HCT116 (cell line): Measurements from ENCODE around the gene IQCB1. TPM values are rescaled to one million over a fixed set of nuclear protein-coding genes. Genes with fewer than 3 reads are reported as not detected.

Source experiments
- ATAC-seq: fragments of 200-7000 bp; cut with Tn5 transposase; 2 replicates; pipeline ENCODE4 v1.9.1; 2020; ENCODE audit warnings: mild to moderate bottlenecking, moderate library complexity
- BruUV-seq: library from RNA; stranded (reverse); fragments of 400-500 nt; replicated peaks from 2 replicates; lab custom pipeline; 2021; lab: Mats Ljungman, UMichigan
- CTCF ChIA-PET: fragments of 300-600 bp; sonication (Branson Sonifier 250); formaldehyde crosslinking; loops from one replicate; lab custom pipeline; 2021; ENCODE audit warnings: antibody characterized with exemption; lab: Charles Lee
- POLR2A ChIA-PET: fragments of 300-600, 350-600 bp; sonication (Branson Sonifier 250); formaldehyde crosslinking; loops from one replicate; lab custom pipeline; 2021; ENCODE audit warnings: antibody characterized with exemption; lab: Charles Lee
- RAD21 ChIA-PET, 2 experiments: fragments of 300-600 bp; sonication (Branson Sonifier 250); formaldehyde crosslinking; loops; one replicate each; lab custom pipeline; 2023; ENCODE audit warnings: low total read pairs in 2 of 2; ENCODE audit not compliant: uncharacterized antibody in 2 of 2, unreplicated experiment in 2 of 2, low non-redundant PET in 1 of 2; lab: Charles Lee
- DNase-seq: peaks from one replicate; pipeline ENCODE4 v3.0.0-alpha.2; 2010; ENCODE audit warnings: low read depth, low spot score
- H2AFZ ChIP-seq: fragments of 200-600 bp; shearing (Covaris generic), sonication (generic); 2 replicates; pipeline ENCODE4 v1.6.1; 2017; ENCODE audit warnings: low read depth, mixed run types, mixed read lengths, antibody characterized with exemption, low read length; ENCODE audit not compliant: poor library complexity, severe bottlenecking
- H3K27ac ChIP-seq: 2 replicates; pipeline ENCODE4 v1.5.1; 2012; ENCODE audit warnings: low read depth, low read length
- H3K27me3 ChIP-seq: fragments of 200-600 bp; sonication (generic); 2 replicates; pipeline ENCODE4 v1.6.1; 2016; ENCODE audit warnings: mixed run types, low read length, mixed read lengths; ENCODE audit not compliant: insufficient read depth
- H3K36me3 ChIP-seq, 2 experiments: fragments of 200-500 bp in 1 of 2; fragments of 200-600 bp in 1 of 2; sonication (Bioruptor generic) in 1 of 2; sonication (generic) in 1 of 2; 2 replicates each; pipeline versions ENCODE4 v1.5.1 to v1.6.1; 2014 to 2016; ENCODE audit warnings: low read length in 2 of 2, inconsistent platforms in 1 of 2, mixed read lengths in 1 of 2, mixed run types in 1 of 2; ENCODE audit not compliant: insufficient read depth in 2 of 2, control insufficient read depth in 1 of 2
- H3K4me1 ChIP-seq, 2 experiments: fragments of 200-600 bp in 1 of 2; sonication (generic) in 1 of 2; 2 replicates each; pipeline versions ENCODE4 v1.5.1 to v1.6.1; 2012 to 2017; ENCODE audit warnings: low read length in 2 of 2, inconsistent platforms in 1 of 2, mild to moderate bottlenecking in 1 of 2, mixed read lengths in 1 of 2, mixed run types in 1 of 2, moderate library complexity in 1 of 2; ENCODE audit not compliant: insufficient read depth in 2 of 2, control insufficient read depth in 1 of 2
- H3K4me2 ChIP-seq: fragments of 200-600 bp; sonication (generic); 2 replicates; pipeline ENCODE4 v1.6.1; 2017; ENCODE audit warnings: mixed run types, low read length, mixed read lengths
- H3K4me3 ChIP-seq, 2 experiments: fragments of 200-600 bp in 1 of 2; sonication (generic) in 1 of 2; replicated peaks in 1 of 2; 2 replicates each; pipeline ENCODE4 v1.5.1; 2011 to 2016; ENCODE audit warnings: low read length in 2 of 2, control low read depth in 1 of 2, low read depth in 1 of 2, mild to moderate bottlenecking in 1 of 2, mixed read lengths in 1 of 2, mixed run types in 1 of 2
- H3K79me2 ChIP-seq: fragments of 200-600 bp; sonication (generic); 2 replicates; pipeline ENCODE4 v1.6.1; 2017; ENCODE audit warnings: mild to moderate bottlenecking, mixed run types, low read length, moderate library complexity, mixed read lengths; ENCODE audit not compliant: insufficient read depth
- H3K9ac ChIP-seq: fragments of 200-600 bp; sonication (generic); 2 replicates; pipeline ENCODE4 v1.6.1; 2016; ENCODE audit warnings: low read length, mixed read lengths
- H3K9me2 ChIP-seq: fragments of 200-600 bp; sonication (generic), shearing (Covaris generic); 2 replicates; pipeline ENCODE4 v1.6.1; 2017; ENCODE audit warnings: mixed run types, mild to moderate bottlenecking, moderate library complexity; ENCODE audit not compliant: insufficient read depth
- H3K9me3 ChIP-seq, 2 experiments: fragments of 200-500 bp in 1 of 2; fragments of 200-600 bp in 1 of 2; sonication (Bioruptor generic) in 1 of 2; sonication (generic) in 1 of 2; 2 replicates each; pipeline ENCODE4 v1.6.1; 2014 to 2017; ENCODE audit warnings: low read length in 2 of 2, mixed read lengths in 2 of 2, inconsistent platforms in 1 of 2, low read depth in 1 of 2, mild to moderate bottlenecking in 1 of 2, mixed run types in 1 of 2, moderate library complexity in 1 of 2; ENCODE audit not compliant: control insufficient read depth in 1 of 2, insufficient read depth in 1 of 2
- H4K20me1 ChIP-seq: fragments of 200-600 bp; sonication (generic), shearing (Covaris generic); 2 replicates; pipeline ENCODE4 v1.6.1; 2017; ENCODE audit warnings: mixed run types, mild to moderate bottlenecking, moderate library complexity; ENCODE audit not compliant: insufficient read depth
- CBX3 ChIP-seq: IDR thresholded peaks from 2 replicates; pipeline ENCODE4 v1.6.1; 2012; ENCODE audit warnings: low read depth
- ELF1 ChIP-seq: IDR thresholded peaks from 2 replicates; pipeline ENCODE4 v1.6.1; 2012; ENCODE audit warnings: low read depth, borderline replicate concordance
- EZH2phosphoT487 ChIP-seq: fragments of 200-600 bp; IDR thresholded peaks from 2 replicates; pipeline ENCODE4 v1.6.1; 2018; ENCODE audit warnings: antibody characterized with exemption, borderline replicate concordance
- FOSL1 ChIP-seq: IDR thresholded peaks from 2 replicates; pipeline ENCODE4 v1.6.1; 2012; ENCODE audit warnings: low read depth
- POLR2A ChIP-seq: IDR thresholded peaks from 2 replicates; pipeline ENCODE4 v1.7.0; 2011; ENCODE audit warnings: borderline replicate concordance; ENCODE audit not compliant: insufficient read depth, insufficient read length; ENCODE audit errors: extremely low read depth
- RAD21 ChIP-seq: IDR thresholded peaks from 2 replicates; pipeline ENCODE4 v1.6.1; 2012; ENCODE audit warnings: low read depth, mild to moderate bottlenecking
- SRF ChIP-seq: IDR thresholded peaks from 2 replicates; pipeline ENCODE4 v1.6.1; 2012; ENCODE audit warnings: low read depth
- TCF7L2 ChIP-seq: IDR thresholded peaks from 2 replicates; pipeline ENCODE4 v1.7.0; 2011; ENCODE audit warnings: borderline replicate concordance, inconsistent platforms; ENCODE audit not compliant: insufficient read depth, insufficient read length; ENCODE audit errors: extremely low read depth
- intact Hi-C: fragments of 100-400 bp; cut with micrococcal nuclease; formaldehyde crosslinking; loops from 2 replicates; pipeline ENCODE4 v1.10.0; 2022
- total RNA-seq: library from RNA; stranded (reverse); gene quantifications from one replicate; pipeline ENCODE4 v1.2.1, GENCODE V29; 2021; ENCODE audit not compliant: unreplicated experiment
- TF ChIP-seq, protein P1 (sequence below): IDR thresholded peaks from 2 replicates; pipeline ENCODE4 v1.6.1; 2011; ENCODE audit warnings: mild to moderate bottlenecking, low read length, moderate library complexity; ENCODE audit not compliant: insufficient replicate concordance; ENCODE audit errors: extremely low read depth
- TF ChIP-seq, protein P2 (sequence below): IDR thresholded peaks from 2 replicates; pipeline ENCODE4 v1.6.1; 2012; ENCODE audit warnings: low read depth
- TF ChIP-seq, protein P3 (sequence below): IDR thresholded peaks from 2 replicates; pipeline ENCODE4 v1.6.1; 2012

Gene IQCB1
- total RNA-seq, 1 experiment from 2014 or later = 22.2 TPM

DNA sequence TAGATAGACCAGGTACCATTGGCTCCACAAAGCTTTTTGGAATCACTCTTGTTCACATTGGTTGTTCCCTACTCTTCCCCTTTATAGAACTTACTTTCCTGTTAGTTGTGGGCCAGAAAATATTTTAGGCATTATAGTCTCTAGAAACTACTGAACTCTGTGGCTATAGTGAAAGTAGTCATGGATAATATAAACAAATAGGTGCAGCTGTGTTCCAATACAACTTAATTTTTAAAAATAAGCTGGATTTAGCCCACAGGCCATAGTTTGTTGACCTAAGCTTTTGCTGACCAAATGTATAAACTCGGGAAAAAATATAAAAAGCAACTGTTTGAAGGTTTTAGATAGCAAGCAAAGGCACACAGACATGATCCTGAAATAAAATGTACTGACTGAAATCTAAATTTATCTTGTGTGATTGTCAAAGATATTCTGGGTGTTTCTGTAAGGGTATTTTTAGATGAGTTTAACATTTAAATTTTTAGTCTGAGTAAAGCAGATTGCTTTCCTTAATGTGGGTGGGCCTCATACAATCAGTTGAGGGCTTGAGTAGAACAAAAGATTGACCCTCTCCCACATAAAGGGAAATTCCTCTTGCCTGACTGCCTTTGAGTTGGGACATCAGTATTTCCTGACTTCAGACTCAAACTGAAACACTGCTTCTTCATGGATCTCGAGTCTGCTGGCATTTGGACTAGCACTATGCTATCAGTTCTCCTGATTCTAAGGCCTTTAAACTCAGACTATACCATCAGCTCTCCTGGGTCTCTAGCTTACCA is 13.2 kb downstream of the IQCB1 start:
- H3K4me2 ChIP-seq = no peak overlapping the region
- H4K20me1 ChIP-seq = no peaks in the 10 kb centered on the region
- no peaks in the 10 kb centered on the region for H3K27me3 ChIP-seq
- H3K9me3 ChIP-seq = peaks cover 0 to 5% of the 10 kb centered on the region in 2 experiments; a peak in 2 of 4 replicates
- DNase-seq = no peak
- no peak overlapping the region for H2AFZ ChIP-seq
- ChIA-PET POLR2A (no interaction called here), CTCF (no interaction called here), RAD21 (no interaction called here)
- peaks cover 32 to 59% of the 10 kb centered on the region in 2 experiments for H3K36me3 ChIP-seq
- no TSS peak for BruUV-seq
- H3K79me2 ChIP-seq = peaks cover 76% of the 10 kb centered on the region
- no peak for TF ChIP-seq CBX3
- TF ChIP-seq RAD21 = no peak
- TF ChIP-seq ELF1 = no peak
- TF ChIP-seq EZH2phosphoT487 = no peak
- TF ChIP-seq, protein P1, sequence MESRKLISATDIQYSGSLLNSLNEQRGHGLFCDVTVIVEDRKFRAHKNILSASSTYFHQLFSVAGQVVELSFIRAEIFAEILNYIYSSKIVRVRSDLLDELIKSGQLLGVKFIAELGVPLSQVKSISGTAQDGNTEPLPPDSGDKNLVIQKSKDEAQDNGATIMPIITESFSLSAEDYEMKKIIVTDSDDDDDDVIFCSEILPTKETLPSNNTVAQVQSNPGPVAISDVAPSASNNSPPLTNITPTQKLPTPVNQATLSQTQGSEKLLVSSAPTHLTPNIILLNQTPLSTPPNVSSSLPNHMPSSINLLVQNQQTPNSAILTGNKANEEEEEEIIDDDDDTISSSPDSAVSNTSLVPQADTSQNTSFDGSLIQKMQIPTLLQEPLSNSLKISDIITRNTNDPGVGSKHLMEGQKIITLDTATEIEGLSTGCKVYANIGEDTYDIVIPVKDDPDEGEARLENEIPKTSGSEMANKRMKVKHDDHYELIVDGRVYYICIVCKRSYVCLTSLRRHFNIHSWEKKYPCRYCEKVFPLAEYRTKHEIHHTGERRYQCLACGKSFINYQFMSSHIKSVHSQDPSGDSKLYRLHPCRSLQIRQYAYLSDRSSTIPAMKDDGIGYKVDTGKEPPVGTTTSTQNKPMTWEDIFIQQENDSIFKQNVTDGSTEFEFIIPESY = no peak
- TF ChIP-seq, protein P2, sequence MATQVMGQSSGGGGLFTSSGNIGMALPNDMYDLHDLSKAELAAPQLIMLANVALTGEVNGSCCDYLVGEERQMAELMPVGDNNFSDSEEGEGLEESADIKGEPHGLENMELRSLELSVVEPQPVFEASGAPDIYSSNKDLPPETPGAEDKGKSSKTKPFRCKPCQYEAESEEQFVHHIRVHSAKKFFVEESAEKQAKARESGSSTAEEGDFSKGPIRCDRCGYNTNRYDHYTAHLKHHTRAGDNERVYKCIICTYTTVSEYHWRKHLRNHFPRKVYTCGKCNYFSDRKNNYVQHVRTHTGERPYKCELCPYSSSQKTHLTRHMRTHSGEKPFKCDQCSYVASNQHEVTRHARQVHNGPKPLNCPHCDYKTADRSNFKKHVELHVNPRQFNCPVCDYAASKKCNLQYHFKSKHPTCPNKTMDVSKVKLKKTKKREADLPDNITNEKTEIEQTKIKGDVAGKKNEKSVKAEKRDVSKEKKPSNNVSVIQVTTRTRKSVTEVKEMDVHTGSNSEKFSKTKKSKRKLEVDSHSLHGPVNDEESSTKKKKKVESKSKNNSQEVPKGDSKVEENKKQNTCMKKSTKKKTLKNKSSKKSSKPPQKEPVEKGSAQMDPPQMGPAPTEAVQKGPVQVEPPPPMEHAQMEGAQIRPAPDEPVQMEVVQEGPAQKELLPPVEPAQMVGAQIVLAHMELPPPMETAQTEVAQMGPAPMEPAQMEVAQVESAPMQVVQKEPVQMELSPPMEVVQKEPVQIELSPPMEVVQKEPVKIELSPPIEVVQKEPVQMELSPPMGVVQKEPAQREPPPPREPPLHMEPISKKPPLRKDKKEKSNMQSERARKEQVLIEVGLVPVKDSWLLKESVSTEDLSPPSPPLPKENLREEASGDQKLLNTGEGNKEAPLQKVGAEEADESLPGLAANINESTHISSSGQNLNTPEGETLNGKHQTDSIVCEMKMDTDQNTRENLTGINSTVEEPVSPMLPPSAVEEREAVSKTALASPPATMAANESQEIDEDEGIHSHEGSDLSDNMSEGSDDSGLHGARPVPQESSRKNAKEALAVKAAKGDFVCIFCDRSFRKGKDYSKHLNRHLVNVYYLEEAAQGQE = no peak
- no peak for TF ChIP-seq POLR2A
- no peak for TF ChIP-seq TCF7L2
- no peak for TF ChIP-seq SRF
- no peak for TF ChIP-seq FOSL1
- TF ChIP-seq, protein P3, sequence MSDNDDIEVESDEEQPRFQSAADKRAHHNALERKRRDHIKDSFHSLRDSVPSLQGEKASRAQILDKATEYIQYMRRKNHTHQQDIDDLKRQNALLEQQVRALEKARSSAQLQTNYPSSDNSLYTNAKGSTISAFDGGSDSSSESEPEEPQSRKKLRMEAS = no peak
- no peak overlapping the region for H3K27ac ChIP-seq
- no peaks in the 10 kb centered on the region for H3K4me1 ChIP-seq
- H3K9ac ChIP-seq = no peak overlapping the region
- ATAC-seq = no peak
- no peak overlapping the region for H3K4me3 ChIP-seq
- no peaks in the 10 kb centered on the region for H3K9me2 ChIP-seq
- intact Hi-C loops = no loop called here
